Esophagus muscularis mucosa (tissue), 4 donors: ENCODE results near the gene GDE1. TPM values are rescaled to one million over a fixed set of nuclear protein-coding genes. Genes with fewer than 3 reads are reported as not detected.
"Not testable (repeated sequence)": the region's sequence is repeated elsewhere in the genome, so short reads cannot be mapped to it uniquely, and the experiment has no call there.

ENCODE experiments used
- DNase-seq: peaks from one replicate; pipeline ENCODE4 v3.0.0-alpha.2; 2017; ENCODE audit errors: extremely low spot score
- H3K27ac ChIP-seq, 4 donors: fragments of 200-600 bp; sonication (generic); replicated peaks in 1 of 4; 1 replicate in 3 of 4; 2 replicates in 1 of 4; pipeline ENCODE4 v1.5.1; 2016 to 2019; ENCODE audit warnings: mild to moderate bottlenecking in 1 of 4
- H3K27me3 ChIP-seq, 4 donors: fragments of 200-600 bp; sonication (generic); one replicate each; pipeline versions ENCODE4 v1.5.1 to v1.6.0; 2016 to 2019
- H3K36me3 ChIP-seq, 4 donors: fragments of 200-600 bp; sonication (generic); one replicate each; pipeline ENCODE4 v1.5.1; 2016 to 2019
- H3K4me1 ChIP-seq, 4 donors: fragments of 200-600 bp; sonication (generic); one replicate each; pipeline ENCODE4 v1.5.1; 2016 to 2019
- H3K4me3 ChIP-seq, 4 donors: fragments of 200-600 bp; sonication (generic); 1 replicate in 2 of 4; 2 replicates in 2 of 4; pipeline ENCODE4 v1.5.1; 2016 to 2019; ENCODE audit warnings: mild to moderate bottlenecking in 4 of 4, moderate library complexity in 1 of 4
- H3K9me3 ChIP-seq, 4 donors: fragments of 200-600 bp; sonication (generic); 1 replicate in 3 of 4; 2 replicates in 1 of 4; pipeline ENCODE4 v1.5.1; 2016 to 2019
- CTCF ChIP-seq, 3 experiments: fragments of 200-600 bp in 2 of 3; fragments of 450-650 bp in 1 of 3; sonication (generic) in 2 of 3; IDR thresholded peaks; one replicate each; pipeline ENCODE4 v1.5.1; 2017 to 2019; ENCODE audit warnings: antibody characterized with exemption in 3 of 3, mild to moderate bottlenecking in 2 of 3, moderate library complexity in 1 of 3
- EP300 ChIP-seq: sonication (generic); formaldehyde crosslinking; IDR thresholded peaks from one replicate; pipeline ENCODE4 v1.6.1; 2017; ENCODE audit warnings: antibody characterized with exemption
- POLR2A ChIP-seq: fragments of 450-650 bp; IDR thresholded peaks from one replicate; pipeline ENCODE4 v1.6.1; 2017; ENCODE audit warnings: antibody characterized with exemption, moderate library complexity, mild to moderate bottlenecking, low read depth
- POLR2AphosphoS5 ChIP-seq, 2 donors: sonication (generic); formaldehyde crosslinking; IDR thresholded peaks; one replicate each; pipeline ENCODE4 v1.6.1; 2017; ENCODE audit warnings: antibody characterized with exemption in 2 of 2
- WGBS: methylation state at CpG from one replicate; pipeline ENCODE4 v1.1.5; 2018; 5-methylcytosine and 5-hydroxymethylcytosine counted together
- intact Hi-C: fragments of 100-400 bp; cut with DNase I; formaldehyde crosslinking; loops from one replicate; pipeline ENCODE4 v1.15.1; 2023
- total RNA-seq, 4 donors: library from RNA; depleted of rRNA; stranded (reverse); fragments of >200 nt; gene quantifications; one replicate each; pipeline versions ENCODE4 v1.1.0 to v1.2.1, GENCODE V29; 2016

Gene GDE1
- total RNA-seq, 4 donors from 2014 or later, result 90.9 to 124 (median 109) TPM

GRCh38 chr16:19549673-19550072, 27.8 kb upstream of the GDE1 start:
- TF ChIP-seq CTCF (IDR thresholded peaks at IDR 0.05) (no peak), POLR2A (no peak), POLR2AphosphoS5 (IDR thresholded peaks at IDR 0.05) (no peak), EP300 (no peak)
- Histone ChIP-seq H3K27me3 (no peaks in the 10 kb centered on the region), H3K4me1 (peaks cover 0 to 7% (median 5%) of the 10 kb centered on the region in 4 donors), H3K9me3 (no peaks in the 10 kb centered on the region), H3K27ac (no peak overlapping the region), H3K4me3 (no peak overlapping the region), H3K36me3 (peaks cover 11 to 76% (median 42%) of the 10 kb centered on the region in 4 donors)
- intact Hi-C loops, result loop anchor here (10.0 kb wide), 1 partner anchor 165 kb away; the partner anchor contains the start of genes IQCK and KNOP1
- no peak for DNase-seq

GRCh38 chr16:19548144-19548543, 26.2 kb upstream of the GDE1 start:
- Histone ChIP-seq H3K36me3 (peaks cover 25 to 85% (median 56%) of the 10 kb centered on the region in 4 donors), H3K4me1 (no peaks in the 10 kb centered on the region), H3K9me3 (no peaks in the 10 kb centered on the region), H3K27me3 (no peaks in the 10 kb centered on the region), H3K27ac (no peak overlapping the region), H3K4me3 (no peak overlapping the region)
- no peak for DNase-seq
- no peak for TF ChIP-seq EP300
- WGBS, result 99% methylated on average over 3 of the region's 3 CpGs
- intact Hi-C loops, result no loop called here

- H3K4me3 ChIP-seq, DNase-seq, H3K27me3 ChIP-seq, H3K27ac ChIP-seq, intact Hi-C loops, H3K9me3 ChIP-seq, H3K4me1 ChIP-seq: not testable (repeated sequence)
- peaks cover 34 to 86% (median 65%) of the 10 kb centered on the region in 4 donors for H3K36me3 ChIP-seq
- WGBS, result 83% methylated on average over 10 of the region's 10 CpGs
Measured at GRCh38 chr16:19543278-19543996, 21.5 kb upstream of the GDE1 start.

- WGBS, result 47% methylated on average over 3 of the region's 3 CpGs
Measured at GRCh38 chr16:19542138-19542821, 20.4 kb upstream of the GDE1 start.

GRCh38 chr16:19540241-19540970, 18.5 kb upstream of the GDE1 start:
- no peak overlapping the region for H3K27ac ChIP-seq
- H3K4me3 ChIP-seq, result no peak overlapping the region
- H3K4me1 ChIP-seq, result peaks cover 0 to 4% (median 0%) of the 10 kb centered on the region in 4 donors
- 95% methylated on average over 6 of the region's 6 CpGs for WGBS
- H3K27me3 ChIP-seq, result no peaks in the 10 kb centered on the region
- no peak for DNase-seq
- H3K36me3 ChIP-seq, result peaks cover 33 to 79% (median 58%) of the 10 kb centered on the region in 4 donors
- TF ChIP-seq POLR2AphosphoS5 (IDR thresholded peaks at IDR 0.05), result no peak
- TF ChIP-seq EP300, result no peak
- no peaks in the 10 kb centered on the region for H3K9me3 ChIP-seq
- intact Hi-C loops, result no loop called here

More at GRCh38 chr16:19542138-19542821, 20.4 kb upstream of the GDE1 start:
- Histone ChIP-seq H3K36me3 (peaks cover 32 to 82% (median 62%) of the 10 kb centered on the region in 4 donors), H3K9me3 (no peaks in the 10 kb centered on the region), H3K27ac (no peak overlapping the region), H3K4me3 (no peak overlapping the region), H3K27me3 (no peaks in the 10 kb centered on the region), H3K4me1 (peaks cover 0 to 4% (median 0%) of the 10 kb centered on the region in 4 donors)
- intact Hi-C loops, result no loop called here
- TF ChIP-seq EP300 (no peak), POLR2AphosphoS5 (IDR thresholded peaks at IDR 0.05) (no peak), CTCF (IDR thresholded peaks at IDR 0.05) (no peak), POLR2A (no peak)
- DNase-seq, result no peak

- intact Hi-C loops, result no loop called here
- H3K4me3 ChIP-seq, result no peak overlapping the region
- H3K27ac ChIP-seq, result no peak overlapping the region
- H3K4me1 ChIP-seq, result peaks cover 0 to 8% (median 0%) of the 10 kb centered on the region in 4 donors
- WGBS, result 81% methylated on average over 1 of the region's 1 CpG
- H3K36me3 ChIP-seq, result peaks cover 15 to 77% (median 39%) of the 10 kb centered on the region in 4 donors
- H3K9me3 ChIP-seq, result no peaks in the 10 kb centered on the region
- no peak for TF ChIP-seq POLR2A
- TF ChIP-seq CTCF (IDR thresholded peaks at IDR 0.05), result no peak
- no peak for TF ChIP-seq EP300
- no peak for TF ChIP-seq POLR2AphosphoS5 (IDR thresholded peaks at IDR 0.05)
- H3K27me3 ChIP-seq, result no peaks in the 10 kb centered on the region
- no peak for DNase-seq
Measured at GRCh38 chr16:19532601-19533000, 10.7 kb upstream of the GDE1 start.
